Karpas-422 (cell line): Measurements from ENCODE around the gene SPNS2. TPM values are rescaled to one million over a fixed set of nuclear protein-coding genes. Genes with fewer than 3 reads are reported as not detected.

Experiments
- DNase-seq: peaks from one replicate; pipeline ENCODE4 v3.0.0-alpha.2; 2015
- H2AFZ ChIP-seq: fragments of 200-600 bp; sonication (generic); 2 replicates; pipeline ENCODE4 v1.6.1; 2014; ENCODE audit warnings: antibody characterized with exemption, low read length, mixed read lengths
- H3K27ac ChIP-seq: fragments of 200-600 bp; sonication (generic); 2 replicates; pipeline ENCODE4 v1.5.1; 2014; ENCODE audit warnings: mild to moderate bottlenecking, low read length, moderate library complexity
- H3K27me3 ChIP-seq: fragments of 200-600 bp; sonication (generic); 2 replicates; pipeline ENCODE4 v1.6.1; 2014; ENCODE audit warnings: low read length, mixed read lengths
- H3K36me3 ChIP-seq: fragments of 200-600 bp; sonication (generic); 2 replicates; pipeline ENCODE4 v1.6.1; 2014; ENCODE audit warnings: low read length, mixed read lengths; ENCODE audit not compliant: insufficient read depth
- H3K4me1 ChIP-seq: fragments of 200-600 bp; sonication (generic); 2 replicates; pipeline ENCODE4 v1.6.1; 2014; ENCODE audit warnings: mild to moderate bottlenecking, low read length, mixed read lengths
- H3K4me2 ChIP-seq: fragments of 200-600 bp; sonication (generic); 2 replicates; pipeline ENCODE4 v1.6.1; 2014; ENCODE audit warnings: low read length, low read depth, mild to moderate bottlenecking; ENCODE audit not compliant: poor library complexity, severe bottlenecking
- H3K4me3 ChIP-seq: fragments of 200-600 bp; sonication (generic); 2 replicates; pipeline ENCODE4 v1.5.1; 2014; ENCODE audit warnings: mild to moderate bottlenecking, antibody characterized with exemption, low read length, mixed read lengths
- H3K79me2 ChIP-seq: fragments of 200-600 bp; sonication (generic); 2 replicates; pipeline ENCODE4 v1.6.1; 2014; ENCODE audit warnings: mild to moderate bottlenecking, low read length, mixed read lengths
- H3K9ac ChIP-seq: fragments of 200-600 bp; sonication (generic); 2 replicates; pipeline ENCODE4 v1.6.0; 2014; ENCODE audit warnings: low read length
- H3K9me2 ChIP-seq: fragments of 200-600 bp; sonication (generic), shearing (Covaris generic); replicated peaks from 2 replicates; pipeline ENCODE4 v1.6.0; 2014; ENCODE audit warnings: mild to moderate bottlenecking, low read length, moderate library complexity; ENCODE audit not compliant: insufficient read depth
- H3K9me3 ChIP-seq: fragments of 300-700, 200-600 bp; sonication (generic); 2 replicates; pipeline ENCODE4 v1.6.1; 2014; ENCODE audit warnings: low read length, mixed read lengths
- H4K20me1 ChIP-seq: fragments of 200-600 bp; sonication (generic); 2 replicates; pipeline ENCODE4 v1.6.1; 2014; ENCODE audit warnings: mild to moderate bottlenecking, antibody characterized with exemption, low read length, low read depth; ENCODE audit not compliant: insufficient read depth
- total RNA-seq: library from RNA; depleted of rRNA; stranded (reverse); fragments of >200 nt; shearing (Covaris generic); gene quantifications from 2 replicates; pipeline ENCODE4 v1.2.3, GENCODE V29; 2014; ENCODE audit warnings: low replicate concordance

The SPNS2 gene
- total RNA-seq, 1 experiment from 2014 or later: not detected

DNA sequence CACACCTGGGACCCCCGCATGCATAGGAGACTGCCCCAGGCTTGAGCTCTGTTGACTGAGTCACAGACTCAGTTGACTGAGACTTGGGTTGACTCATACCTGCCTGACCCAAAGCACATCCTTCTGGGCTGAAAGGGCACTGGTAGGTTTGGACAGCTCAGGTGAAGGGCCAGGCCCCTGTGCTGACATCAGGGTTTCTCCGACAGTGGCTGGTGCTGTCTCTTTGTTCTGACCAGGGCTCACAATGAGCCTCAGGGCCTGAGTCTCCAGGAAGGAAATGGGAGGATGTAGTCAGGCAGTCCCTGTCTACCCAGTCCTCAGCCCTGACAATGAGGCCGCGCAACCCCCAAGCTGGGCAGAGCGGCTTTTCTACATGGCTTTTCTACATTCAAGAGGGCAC lies 6.5 kb downstream of the SPNS2 start:
- H3K4me3 ChIP-seq: no peak overlapping the region
- no peaks in the 10 kb centered on the region for H3K9me2 ChIP-seq
- H3K36me3 ChIP-seq: no peaks in the 10 kb centered on the region
- no peak for DNase-seq
- no peaks in the 10 kb centered on the region for H3K79me2 ChIP-seq
- H2AFZ ChIP-seq: no peak overlapping the region
- no peak overlapping the region for H3K9ac ChIP-seq
- H3K4me1 ChIP-seq: no peaks in the 10 kb centered on the region
- H3K9me3 ChIP-seq: no peaks in the 10 kb centered on the region
- no peaks in the 10 kb centered on the region; the same call in 1 of the 2 replicates for H4K20me1 ChIP-seq
- H3K27me3 ChIP-seq: no peaks in the 10 kb centered on the region
- H3K27ac ChIP-seq: no peak overlapping the region
- no peak overlapping the region for H3K4me2 ChIP-seq

DNA sequence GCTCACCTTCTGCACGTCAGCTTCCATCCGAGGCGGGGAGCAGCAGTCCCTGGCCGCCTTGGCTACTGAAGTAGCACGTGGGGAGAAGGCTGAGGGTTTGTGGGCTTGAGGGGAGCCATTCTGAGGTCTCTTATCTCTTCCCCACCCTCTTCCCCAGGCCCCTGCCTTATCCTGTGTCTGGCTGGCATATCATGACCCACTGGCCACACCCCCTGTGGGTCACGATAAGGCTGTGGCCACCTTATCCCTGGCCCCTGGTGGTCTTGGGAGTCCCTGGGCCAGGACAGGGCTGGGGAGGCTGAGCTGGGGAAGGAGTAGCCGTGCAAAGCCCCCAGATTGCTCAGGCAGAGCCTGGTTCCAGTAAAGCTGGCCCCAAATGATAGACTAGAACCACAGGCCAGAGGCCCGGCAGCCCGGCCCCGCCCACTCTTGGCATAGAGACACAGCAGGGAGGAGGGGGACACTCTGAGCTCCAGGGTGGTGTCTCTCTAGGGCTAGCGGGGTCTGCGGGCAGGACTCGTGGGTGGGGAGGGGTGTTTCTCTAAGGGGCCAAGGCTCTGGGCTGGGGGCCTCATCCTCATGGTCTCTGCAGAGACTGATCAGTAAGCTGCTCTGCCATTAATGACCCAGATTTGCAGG lies 7.6 kb downstream of the SPNS2 start:
- Histone ChIP-seq H3K4me2 (no peak overlapping the region), H2AFZ (no peak overlapping the region), H3K27ac (no peak overlapping the region), H3K79me2 (no peaks in the 10 kb centered on the region), H3K9me2 (no peaks in the 10 kb centered on the region), H3K27me3 (no peaks in the 10 kb centered on the region), H4K20me1 (no peaks in the 10 kb centered on the region; the same call in 1 of the 2 replicates), H3K36me3 (no peaks in the 10 kb centered on the region), H3K9ac (no peak overlapping the region), H3K9me3 (no peaks in the 10 kb centered on the region), H3K4me1 (no peaks in the 10 kb centered on the region), H3K4me3 (no peak overlapping the region)
- no peak for DNase-seq

DNA sequence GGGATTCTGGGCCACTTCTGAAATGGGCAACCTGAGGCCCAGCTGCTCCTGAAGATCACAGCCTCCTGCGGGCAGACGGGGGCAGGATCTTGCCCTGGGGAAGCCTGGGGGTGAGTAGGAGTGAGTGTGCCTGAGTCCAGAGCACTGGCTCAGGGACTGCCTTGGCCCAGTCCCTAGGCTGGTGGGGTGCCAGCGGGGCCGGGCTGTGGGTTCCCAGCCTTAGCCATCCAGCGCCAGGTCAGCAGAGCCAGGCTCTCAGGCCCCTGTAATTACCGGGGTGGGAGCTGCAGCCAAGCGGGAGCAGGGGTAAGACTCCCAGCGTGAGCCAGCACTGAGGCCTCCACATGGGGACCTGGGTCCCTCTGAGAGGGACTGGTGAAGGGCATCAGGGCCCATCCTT lies 8.2 kb downstream of the SPNS2 start:
- Histone ChIP-seq H3K4me3 (no peak overlapping the region), H3K4me2 (no peak overlapping the region), H3K9ac (no peak overlapping the region), H3K27me3 (no peaks in the 10 kb centered on the region), H3K79me2 (no peaks in the 10 kb centered on the region), H3K27ac (no peak overlapping the region), H3K36me3 (no peaks in the 10 kb centered on the region), H4K20me1 (no peaks in the 10 kb centered on the region; the same call in 1 of the 2 replicates), H3K4me1 (no peaks in the 10 kb centered on the region), H3K9me2 (no peaks in the 10 kb centered on the region), H2AFZ (no peak overlapping the region), H3K9me3 (no peaks in the 10 kb centered on the region)
- DNase-seq: no peak

DNA sequence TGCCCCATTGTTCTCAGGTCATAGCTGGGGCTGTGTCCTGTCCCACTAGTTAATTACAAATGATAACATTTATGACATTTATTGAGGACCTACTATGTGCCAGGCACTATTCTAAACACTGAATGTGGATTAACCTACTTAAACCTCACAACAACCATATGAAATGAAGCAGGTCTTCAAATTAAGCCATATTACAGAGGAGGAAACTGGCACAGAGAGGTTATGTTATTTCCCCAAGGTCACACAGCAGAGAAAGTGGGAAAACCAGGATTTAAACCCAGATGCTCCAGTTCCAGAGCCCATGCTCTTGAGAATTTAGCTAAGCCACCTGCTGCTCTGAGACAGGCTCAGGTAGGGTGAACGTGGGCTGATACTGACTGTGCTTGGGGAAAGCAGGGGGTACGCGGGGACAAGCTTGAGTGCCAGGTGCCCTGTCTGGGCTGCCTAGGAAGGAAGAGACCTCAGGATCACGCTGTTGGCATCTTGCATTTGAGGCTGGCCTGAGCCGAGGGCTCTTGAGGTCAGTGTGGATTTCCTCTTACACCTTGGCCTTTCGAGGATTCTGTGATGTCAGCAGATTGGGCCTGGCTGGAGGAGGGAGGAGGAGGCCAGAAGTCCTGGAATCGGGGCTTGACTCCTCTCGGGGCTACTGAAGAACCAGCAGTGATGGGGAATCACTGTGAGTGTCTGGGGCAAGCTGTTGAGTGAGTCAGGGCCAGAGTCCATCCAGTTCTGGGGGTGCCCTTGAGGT lies 8.9 kb downstream of the SPNS2 start:
- Histone ChIP-seq H3K4me2 (no peak overlapping the region), H3K9ac (no peak overlapping the region), H3K36me3 (no peaks in the 10 kb centered on the region), H3K79me2 (no peaks in the 10 kb centered on the region), H4K20me1 (no peaks in the 10 kb centered on the region; the same call in 1 of the 2 replicates), H3K4me3 (no peak overlapping the region), H2AFZ (no peak overlapping the region), H3K27me3 (no peaks in the 10 kb centered on the region), H3K9me3 (no peaks in the 10 kb centered on the region), H3K9me2 (no peaks in the 10 kb centered on the region), H3K4me1 (no peaks in the 10 kb centered on the region), H3K27ac (no peak overlapping the region)
- DNase-seq: no peak

DNA sequence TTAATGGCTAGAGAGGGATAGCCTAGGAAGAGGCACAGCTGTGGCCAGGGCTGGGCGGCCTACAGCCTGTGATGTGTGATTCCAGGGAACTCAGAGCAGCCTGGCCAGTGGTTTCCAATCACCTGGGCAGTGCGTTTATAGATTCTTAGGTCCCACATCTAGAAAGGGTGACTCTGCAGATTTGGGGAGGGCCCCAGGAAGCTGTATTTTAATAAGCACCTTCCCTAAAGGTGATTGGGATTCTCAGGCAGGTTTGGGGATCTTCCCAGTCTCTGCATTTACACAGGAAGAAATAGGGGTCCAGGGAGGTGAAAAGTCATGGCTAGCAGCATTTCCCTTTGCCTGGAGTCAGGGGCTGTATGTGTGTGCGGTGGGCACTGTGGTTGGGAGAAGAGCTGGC lies 9.5 kb downstream of the SPNS2 start:
- H3K27ac ChIP-seq: no peak overlapping the region
- no peak overlapping the region for H3K4me3 ChIP-seq
- H3K4me2 ChIP-seq: no peak overlapping the region
- H3K79me2 ChIP-seq: no peaks in the 10 kb centered on the region
- H3K36me3 ChIP-seq: no peaks in the 10 kb centered on the region
- H3K9me2 ChIP-seq: no peaks in the 10 kb centered on the region
- H3K9ac ChIP-seq: no peak overlapping the region
- no peaks in the 10 kb centered on the region for H3K9me3 ChIP-seq
- no peak for DNase-seq
- no peaks in the 10 kb centered on the region; the same call in 1 of the 2 replicates for H4K20me1 ChIP-seq
- H3K4me1 ChIP-seq: no peaks in the 10 kb centered on the region
- no peaks in the 10 kb centered on the region for H3K27me3 ChIP-seq
- no peak overlapping the region for H2AFZ ChIP-seq

GRCh38 chr17:4509401-4509800 lies 10.7 kb downstream of the SPNS2 start:
- Histone ChIP-seq H3K9me3 (no peaks in the 10 kb centered on the region), H3K27me3 (no peaks in the 10 kb centered on the region), H2AFZ (no peak overlapping the region), H3K36me3 (no peaks in the 10 kb centered on the region), H3K4me3 (no peak overlapping the region), H3K9ac (no peak overlapping the region), H3K27ac (no peak overlapping the region), H3K9me2 (no peaks in the 10 kb centered on the region), H3K4me1 (no peaks in the 10 kb centered on the region), H3K79me2 (no peaks in the 10 kb centered on the region), H3K4me2 (no peak overlapping the region), H4K20me1 (no peaks in the 10 kb centered on the region; the same call in 1 of the 2 replicates)
- DNase-seq: peak; percentile 53

DNA sequence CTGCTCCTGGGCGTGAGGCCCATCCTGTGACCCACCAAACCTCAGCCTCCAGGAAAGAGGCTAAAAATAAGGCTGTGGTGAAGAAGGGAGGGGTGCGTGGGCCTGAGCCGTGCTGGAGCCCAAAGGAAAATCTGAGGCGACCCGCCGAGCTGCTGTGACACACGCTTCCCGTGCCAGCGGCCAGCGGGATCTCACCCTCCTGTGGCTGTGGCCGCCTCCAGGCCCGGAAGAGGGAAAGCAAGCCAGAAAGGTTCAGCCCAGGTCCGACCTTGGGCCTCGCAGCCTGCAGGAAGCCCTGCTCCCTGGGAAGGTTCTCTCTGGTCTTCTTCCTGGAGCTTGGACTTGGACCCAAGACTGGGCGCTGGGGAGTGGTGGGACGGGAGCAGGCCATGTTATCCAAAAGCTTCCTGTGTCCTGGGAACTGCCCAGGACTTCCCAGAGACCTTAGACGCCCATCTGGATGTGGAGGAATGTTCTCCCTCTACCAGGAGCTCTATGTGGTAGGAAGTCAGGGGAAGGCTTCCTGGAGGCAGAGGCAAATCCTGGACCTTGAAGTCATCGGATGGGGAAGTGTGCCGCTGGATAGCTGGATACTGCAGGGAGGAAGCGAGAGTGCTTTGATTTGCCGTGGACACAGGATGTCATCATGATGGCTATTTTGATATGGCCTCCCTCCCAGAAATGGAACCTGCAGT lies 11.4 kb downstream of the SPNS2 start:
- Histone ChIP-seq H3K4me3 (no peak overlapping the region), H4K20me1 (no peaks in the 10 kb centered on the region; the same call in 1 of the 2 replicates), H3K27me3 (no peaks in the 10 kb centered on the region), H3K9ac (no peak overlapping the region), H3K9me3 (no peaks in the 10 kb centered on the region), H2AFZ (no peak overlapping the region), H3K27ac (no peak overlapping the region), H3K4me1 (no peaks in the 10 kb centered on the region), H3K9me2 (no peaks in the 10 kb centered on the region), H3K4me2 (no peak overlapping the region), H3K79me2 (no peaks in the 10 kb centered on the region), H3K36me3 (no peaks in the 10 kb centered on the region)
- DNase-seq: no peak

DNA sequence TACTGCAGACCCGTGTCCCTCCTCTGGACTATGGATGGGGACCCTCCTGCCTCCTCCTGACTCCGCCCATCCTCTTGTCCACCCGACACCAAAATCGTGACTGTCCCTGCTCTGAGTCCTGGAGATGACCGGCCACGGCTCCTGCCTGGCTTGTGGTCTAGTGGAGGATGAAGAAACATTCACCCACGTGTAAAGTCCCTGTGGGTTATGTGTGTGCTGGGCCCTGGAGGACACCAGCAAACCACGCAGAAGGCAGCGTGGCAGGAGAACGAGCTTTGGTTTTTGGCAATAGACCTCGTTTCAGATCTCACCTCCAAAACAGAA lies 11.9 kb downstream of the SPNS2 start:
- Histone ChIP-seq H3K36me3 (no peaks in the 10 kb centered on the region), H4K20me1 (no peaks in the 10 kb centered on the region; the same call in 1 of the 2 replicates), H3K9me2 (no peaks in the 10 kb centered on the region), H3K79me2 (no peaks in the 10 kb centered on the region), H3K4me2 (no peak overlapping the region), H3K4me3 (no peak overlapping the region), H3K4me1 (no peaks in the 10 kb centered on the region), H3K27ac (no peak overlapping the region), H2AFZ (no peak overlapping the region), H3K9ac (no peak overlapping the region), H3K9me3 (no peaks in the 10 kb centered on the region), H3K27me3 (no peaks in the 10 kb centered on the region)
- DNase-seq: no peak
